Spleen (tissue), 7 donors: Measurements from ENCODE around the gene ABI1.

ENCODE experiments used
- POLR2AphosphoS5 ChIP-seq, 3 donors: sonication (generic); formaldehyde crosslinking; IDR thresholded peaks; one replicate each; pipeline ENCODE4 v1.5.1; 2017; ENCODE audit warnings: antibody characterized with exemption in 3 of 3
- TF ChIP-seq, protein P1 (sequence below), 11 experiments: fragments of 200-600 bp in 7 of 11; fragments of 450-650 bp in 4 of 11; sonication (generic) in 4 of 11; IDR thresholded peaks in 8 of 11; conservative IDR thresholded peaks in 3 of 11; 1 replicate in 7 of 11; 2 replicates in 4 of 11; pipeline versions ENCODE4 v1.4.0 to v1.8.0; 2016 to 2021; ENCODE audit warnings: antibody characterized with exemption in 11 of 11, inconsistent platforms in 4 of 11, mild to moderate bottlenecking in 1 of 11
- donor health status: DM: no; HTN: no; CAD: no; lungs with moderate emphysema.
- donor health status: DM: no; HTN: no; CAD: no.
- donor health status: DM: no; HTN: no; CAD: no.

- TF ChIP-seq POLR2AphosphoS5 (IDR thresholded peaks at IDR 0.05): no peak
- TF ChIP-seq, protein P1, sequence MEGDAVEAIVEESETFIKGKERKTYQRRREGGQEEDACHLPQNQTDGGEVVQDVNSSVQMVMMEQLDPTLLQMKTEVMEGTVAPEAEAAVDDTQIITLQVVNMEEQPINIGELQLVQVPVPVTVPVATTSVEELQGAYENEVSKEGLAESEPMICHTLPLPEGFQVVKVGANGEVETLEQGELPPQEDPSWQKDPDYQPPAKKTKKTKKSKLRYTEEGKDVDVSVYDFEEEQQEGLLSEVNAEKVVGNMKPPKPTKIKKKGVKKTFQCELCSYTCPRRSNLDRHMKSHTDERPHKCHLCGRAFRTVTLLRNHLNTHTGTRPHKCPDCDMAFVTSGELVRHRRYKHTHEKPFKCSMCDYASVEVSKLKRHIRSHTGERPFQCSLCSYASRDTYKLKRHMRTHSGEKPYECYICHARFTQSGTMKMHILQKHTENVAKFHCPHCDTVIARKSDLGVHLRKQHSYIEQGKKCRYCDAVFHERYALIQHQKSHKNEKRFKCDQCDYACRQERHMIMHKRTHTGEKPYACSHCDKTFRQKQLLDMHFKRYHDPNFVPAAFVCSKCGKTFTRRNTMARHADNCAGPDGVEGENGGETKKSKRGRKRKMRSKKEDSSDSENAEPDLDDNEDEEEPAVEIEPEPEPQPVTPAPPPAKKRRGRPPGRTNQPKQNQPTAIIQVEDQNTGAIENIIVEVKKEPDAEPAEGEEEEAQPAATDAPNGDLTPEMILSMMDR (IDR thresholded peaks at IDR 0.05 in 8 of 11, conservative IDR thresholded peaks at IDR 0.05 in 3 of 11): no peak
Measured at GRCh38 chr10:26800468-26800867, 60.3 kb downstream of the ABI1 start.
